GM18519 (cell line): ENCODE results near the gene ZFYVE19.

ENCODE experiments used
- ATAC-seq: cut with Tn5 transposase; IDR thresholded peaks from one replicate; pipeline ENCODE4 v1.9.1; 2021; ENCODE audit warnings: mild to moderate bottlenecking, moderate library complexity; ENCODE audit not compliant: unreplicated experiment, low FRiP score

Gene ZFYVE19

DNA sequence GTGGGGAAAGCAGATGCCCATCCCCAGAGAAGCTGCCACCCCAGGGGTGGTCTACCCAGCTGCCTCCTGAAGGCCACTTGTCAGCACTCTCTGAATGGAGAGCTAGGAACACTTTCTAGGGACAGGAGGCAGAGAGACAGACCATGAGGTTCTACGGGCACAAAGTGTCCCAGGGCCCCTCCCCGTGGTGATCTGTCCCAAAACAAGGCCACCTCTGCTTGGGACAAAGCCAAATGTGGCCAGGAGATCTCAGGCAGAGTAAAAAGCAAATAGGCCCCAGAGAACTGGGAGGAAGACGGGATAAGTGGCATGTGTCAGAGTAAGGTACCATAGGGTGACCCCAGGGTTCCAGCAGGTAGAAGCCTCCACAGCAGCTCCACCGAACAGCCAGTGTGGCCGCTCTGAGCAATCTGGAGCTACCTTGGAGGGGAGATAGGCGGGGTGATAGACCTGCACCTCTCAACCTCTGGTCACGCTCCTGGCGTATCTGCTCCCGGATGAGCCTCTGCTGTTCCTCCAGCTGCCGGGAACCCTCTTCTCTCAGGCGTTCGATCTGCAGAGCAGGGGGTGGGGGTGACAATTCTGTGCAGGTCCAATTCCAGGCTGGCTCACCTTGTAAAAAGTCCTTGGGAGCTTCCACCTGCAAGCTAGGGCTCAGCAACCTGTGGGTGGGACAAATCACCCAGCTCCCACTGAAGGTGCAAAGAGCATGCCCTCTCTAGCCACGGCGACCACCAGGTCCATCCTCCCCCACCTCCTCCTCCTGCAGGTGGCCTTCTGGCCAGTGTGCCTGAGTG is 31.0 kb upstream of the ZFYVE19 start:
- ATAC-seq: no peak

DNA sequence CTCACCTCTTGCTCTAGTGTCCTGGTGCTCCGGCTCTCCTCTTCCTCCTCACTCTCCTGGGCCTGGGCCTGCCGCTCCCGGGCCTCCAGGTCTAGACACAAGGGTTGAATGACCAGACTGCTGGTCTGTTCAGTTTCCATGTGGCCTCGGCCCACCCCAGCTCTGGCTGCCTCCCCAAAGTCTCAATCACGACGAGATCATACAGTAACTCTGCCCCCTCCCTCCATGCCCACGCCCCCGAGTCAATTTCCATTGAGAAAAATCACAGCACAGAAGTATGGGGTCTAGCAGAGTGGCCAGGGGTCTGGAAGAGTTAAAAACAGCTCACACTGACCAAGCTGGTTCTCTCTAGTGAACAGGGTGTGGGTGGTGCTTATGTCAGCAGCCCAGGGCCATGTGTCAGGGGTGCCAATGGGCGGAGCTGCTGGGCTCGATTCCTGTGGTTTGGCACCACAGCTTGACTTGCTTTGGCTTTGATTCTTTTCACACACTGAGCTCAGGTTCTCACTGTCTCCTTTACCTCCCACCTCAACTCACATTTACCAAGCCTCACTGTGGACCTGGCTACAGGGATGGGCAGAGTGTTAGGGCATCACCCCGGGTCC is 30.2 kb upstream of the ZFYVE19 start:
- no peak for ATAC-seq

DNA sequence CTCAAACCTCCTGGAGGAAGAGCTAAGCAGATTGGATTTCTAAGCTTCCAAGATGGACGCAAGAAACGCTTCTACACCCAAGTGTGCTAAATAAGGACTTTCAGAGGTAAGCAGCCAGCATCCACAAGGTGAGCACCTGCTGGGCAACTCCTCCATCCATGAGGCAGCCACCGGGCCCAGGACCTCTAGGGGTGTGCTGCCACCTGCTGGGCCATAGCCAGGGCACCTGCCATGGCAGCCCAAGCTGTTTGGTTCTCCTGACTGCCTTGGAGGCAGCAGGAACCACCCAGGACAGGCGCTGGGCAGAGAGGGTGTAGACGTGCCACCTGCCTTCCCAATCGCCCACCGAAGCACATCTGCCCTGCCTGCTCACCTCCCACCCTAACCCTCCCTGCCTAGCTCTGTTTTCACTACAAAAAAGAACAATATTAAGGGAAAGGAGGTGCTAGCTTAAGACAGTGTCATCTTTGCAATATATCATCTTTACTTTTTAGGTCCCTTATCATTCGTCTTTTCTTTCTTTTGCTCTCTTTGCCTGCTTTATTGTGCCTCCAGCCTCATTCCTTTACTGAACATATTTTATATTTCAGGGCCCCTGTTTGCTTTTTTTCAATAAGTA is 24.2 kb upstream of the ZFYVE19 start:
- ATAC-seq: no peak

DNA sequence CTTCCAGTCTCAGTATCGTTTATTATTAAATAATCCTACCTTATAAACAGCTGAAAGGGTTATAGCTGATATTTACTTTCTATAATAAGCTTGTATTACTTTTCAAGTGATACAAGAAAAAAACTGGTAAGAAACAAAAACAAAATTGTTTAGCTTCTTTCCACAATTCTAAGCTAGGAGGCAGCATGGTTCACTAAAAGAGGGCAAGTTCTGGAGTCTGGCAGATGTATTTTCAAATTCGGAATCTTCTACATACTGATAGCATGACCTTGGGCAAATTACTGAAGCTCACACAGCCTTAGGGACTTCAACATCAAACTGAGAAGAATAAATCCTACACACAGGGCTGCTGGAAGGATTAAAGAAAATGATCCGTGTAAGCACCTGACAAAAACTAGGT is 21.7 kb upstream of the ZFYVE19 start:
- no peak for ATAC-seq

DNA sequence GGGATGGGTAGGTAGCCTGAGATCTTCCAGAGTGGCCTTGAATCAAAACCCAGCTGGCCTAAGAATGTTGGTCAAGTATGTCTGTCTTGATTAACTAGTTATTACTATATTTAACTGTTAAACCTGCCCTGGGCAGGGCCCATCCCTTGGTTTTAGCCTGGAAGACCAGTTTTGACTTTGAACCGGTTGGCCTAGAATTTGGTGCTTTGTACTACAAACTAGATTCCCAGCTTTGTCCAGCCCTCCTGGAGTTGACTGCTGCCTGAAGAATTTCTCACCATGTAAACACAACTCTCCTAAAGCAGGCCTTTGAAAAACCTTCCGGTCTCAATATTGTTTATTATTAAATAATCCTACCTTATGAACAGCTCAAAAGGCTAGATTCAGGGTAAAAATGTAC is 21.1 kb upstream of the ZFYVE19 start:
- no peak for ATAC-seq

DNA sequence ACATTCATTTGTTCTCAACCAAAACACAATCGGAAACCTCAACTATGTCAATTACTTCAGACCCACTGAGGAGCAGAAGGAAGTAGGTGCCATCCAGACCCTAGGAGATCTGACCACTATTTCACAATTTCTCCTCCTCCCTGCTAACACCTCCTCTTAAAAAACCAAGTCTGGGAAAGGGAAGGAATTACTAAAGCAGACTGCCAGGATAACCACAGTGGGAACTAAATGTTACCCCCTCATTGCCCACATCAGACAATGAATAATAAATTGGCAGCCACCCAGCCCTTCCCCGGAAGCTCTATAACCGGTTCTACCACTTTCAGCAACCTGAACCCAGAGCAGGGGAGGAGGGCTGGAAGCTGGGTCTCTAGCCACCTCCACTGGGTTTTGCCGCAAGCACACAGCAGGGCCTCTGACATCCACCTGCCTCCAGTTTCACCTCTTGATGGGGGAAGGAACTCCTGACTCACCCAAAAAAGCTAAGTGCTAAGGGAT is 19.5 kb upstream of the ZFYVE19 start:
- no peak for ATAC-seq

DNA sequence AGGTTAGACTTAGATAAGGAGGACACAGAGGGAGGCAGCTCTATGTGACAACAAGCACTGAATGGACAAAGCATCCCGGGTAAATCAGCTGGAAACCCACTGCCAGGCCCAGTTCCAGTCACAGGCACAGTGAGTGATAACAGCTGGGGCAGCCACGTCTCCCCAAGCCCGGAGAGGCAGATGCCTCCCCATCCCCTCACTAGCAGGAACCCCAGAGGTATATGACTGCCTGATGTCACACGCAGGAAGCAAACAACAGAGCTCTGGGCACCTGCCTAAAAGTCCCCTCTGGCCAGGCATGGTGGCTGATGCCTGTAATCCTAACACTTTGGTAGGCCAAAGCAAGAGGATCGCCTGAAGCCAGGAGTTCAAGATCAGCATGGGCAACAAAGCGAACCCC is 18.9 kb upstream of the ZFYVE19 start:
- no peak for ATAC-seq

DNA sequence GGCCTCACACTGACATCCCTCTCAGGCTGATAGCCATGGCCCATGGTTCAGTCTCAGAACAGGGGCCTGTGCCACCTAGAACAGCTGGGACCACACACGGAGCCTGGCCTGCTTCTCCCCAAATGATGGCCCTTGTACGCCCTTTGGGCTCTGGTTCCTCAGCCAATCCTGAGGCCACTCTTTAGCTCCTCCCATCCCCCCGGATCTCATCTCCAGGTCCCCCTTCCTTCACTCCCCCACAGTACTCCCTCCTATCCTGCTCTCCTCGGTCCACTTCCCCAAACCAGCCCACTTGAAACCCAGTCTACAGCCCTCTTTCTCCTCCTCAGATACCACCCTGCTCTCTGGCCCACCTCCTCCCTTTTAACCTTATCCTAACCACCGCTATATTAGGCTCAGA is 17.8 kb upstream of the ZFYVE19 start:
- no peak for ATAC-seq

DNA sequence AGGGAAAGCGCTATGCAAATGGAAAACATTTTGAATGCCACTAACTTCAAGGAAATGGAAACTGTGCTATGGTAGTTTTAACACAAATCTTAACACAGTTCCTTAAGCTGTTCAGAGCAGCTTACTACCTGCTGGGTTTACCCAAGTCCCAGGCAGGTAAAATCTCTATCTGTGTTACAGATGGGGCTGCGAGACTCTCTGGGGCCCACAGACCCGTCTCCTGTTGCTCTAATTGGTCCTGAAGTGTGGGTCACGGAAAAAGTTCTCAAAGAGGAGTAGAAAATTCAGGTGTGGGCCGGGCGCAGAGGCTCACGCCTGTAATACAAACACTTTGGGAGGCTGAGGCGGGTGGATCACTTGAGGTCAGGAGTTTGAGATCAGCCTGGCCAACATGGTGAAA is 16.9 kb upstream of the ZFYVE19 start:
- no peak for ATAC-seq

DNA sequence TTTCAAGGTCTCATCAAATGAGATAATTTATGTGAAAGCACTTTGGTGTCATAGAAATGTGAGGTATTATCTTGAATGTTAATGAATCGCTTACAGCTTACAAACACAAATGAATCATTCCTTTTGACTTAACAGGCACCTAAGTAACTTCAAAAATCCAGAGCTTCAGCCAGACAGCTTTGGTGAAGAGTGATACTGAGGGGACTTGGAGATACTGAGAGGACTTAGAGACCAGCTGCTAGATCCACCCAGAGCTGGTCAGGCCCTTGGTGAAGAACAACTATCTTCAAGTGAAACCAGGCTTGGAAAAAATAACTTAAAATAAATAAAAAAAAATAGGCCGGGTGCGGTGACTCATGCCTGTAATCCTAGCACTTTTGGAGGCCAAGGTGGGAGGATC is 16.2 kb upstream of the ZFYVE19 start:
- ATAC-seq: no peak

DNA sequence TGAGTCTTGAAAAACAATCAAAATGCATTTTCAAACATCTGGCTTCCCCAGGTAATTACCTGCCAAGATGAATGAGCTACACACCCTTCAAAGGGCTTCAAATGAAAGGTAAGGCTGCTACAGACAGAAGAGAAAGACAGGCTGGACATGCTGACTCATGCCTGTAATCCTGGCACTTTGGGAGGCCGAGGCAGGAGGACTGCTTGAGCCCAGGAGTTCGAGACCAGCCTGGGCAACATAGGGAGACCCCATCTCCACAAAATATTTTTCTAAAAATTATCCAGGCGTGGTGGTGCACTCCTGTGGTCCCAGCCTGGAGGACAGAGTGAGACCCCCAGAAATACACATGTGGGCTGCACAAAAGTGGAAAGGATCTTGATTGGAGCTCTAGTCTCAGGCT is 14.5 kb upstream of the ZFYVE19 start:
- ATAC-seq: no peak

DNA sequence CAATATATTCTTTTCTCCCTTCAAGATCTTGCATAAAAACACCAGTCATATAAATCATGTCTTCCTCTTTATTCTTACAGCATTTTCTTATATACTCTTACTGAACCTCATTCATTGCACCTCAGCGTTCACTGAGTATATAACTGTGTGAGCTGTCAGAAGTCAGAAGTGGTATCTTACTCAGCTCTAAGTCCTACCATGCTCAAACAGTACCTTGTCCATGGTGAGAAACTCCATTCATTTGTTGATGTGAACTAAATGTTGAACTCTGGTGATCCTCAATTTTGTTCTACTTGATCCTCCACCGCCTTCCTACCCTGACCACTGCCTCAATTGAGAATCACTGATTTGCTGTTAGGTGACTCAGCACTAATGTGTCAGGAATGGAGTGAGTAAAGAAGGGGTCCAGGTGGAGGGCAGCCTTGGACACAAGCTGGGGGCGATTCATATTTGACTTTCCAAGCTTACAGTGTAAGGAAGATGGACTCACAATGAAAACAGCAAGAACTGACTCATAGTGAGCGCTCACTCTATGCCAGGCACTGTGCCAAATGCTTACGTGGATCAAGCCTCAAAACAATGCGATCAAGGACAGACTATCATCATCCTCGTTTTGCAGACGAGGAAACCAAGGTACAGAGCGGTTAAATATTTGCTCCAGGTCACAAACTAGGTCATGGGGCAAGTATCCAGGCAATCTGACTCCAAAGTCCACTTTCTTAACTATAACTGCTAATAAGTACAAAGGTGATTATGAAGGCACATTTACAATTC is 13.5 kb upstream of the ZFYVE19 start:
- no peak for ATAC-seq

DNA sequence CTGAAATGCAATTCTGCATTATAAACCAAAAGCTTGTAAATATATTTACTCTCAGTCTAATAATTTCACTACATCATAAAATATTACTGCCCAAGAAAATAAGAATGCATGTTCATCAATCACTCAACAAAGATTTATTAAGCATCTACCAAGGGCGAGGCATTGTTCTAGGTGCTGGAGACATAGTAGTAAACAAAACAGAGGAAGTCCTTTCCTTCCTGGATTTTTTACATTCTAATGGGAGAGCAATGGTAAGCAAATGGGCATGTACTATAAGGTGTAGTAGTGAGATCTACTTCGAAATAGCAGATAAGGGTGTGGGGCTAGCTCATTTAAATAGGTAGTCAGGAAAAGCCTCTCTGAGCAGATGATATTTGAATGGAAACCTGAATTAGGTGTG is 10.8 kb upstream of the ZFYVE19 start:
- ATAC-seq: no peak

DNA sequence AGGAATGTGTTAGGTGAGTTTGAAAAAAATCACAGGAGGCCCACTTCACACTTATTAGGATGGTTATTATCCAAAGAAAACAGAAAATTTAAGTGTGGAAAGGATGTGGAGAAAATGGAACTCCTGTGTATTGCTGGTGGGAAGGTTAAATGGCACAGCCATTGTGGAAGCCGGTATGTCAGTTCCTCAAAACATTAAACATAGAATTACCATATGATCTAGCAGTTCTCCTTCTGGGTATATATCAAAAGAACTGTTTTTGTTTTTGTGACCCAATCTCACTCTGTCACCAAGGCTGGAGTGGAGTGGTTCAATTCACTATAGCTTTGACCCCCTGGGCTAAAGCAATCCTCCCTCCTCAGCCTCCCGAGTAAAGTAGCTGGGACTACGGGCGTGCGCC is 10.4 kb upstream of the ZFYVE19 start:
- ATAC-seq: no peak

DNA sequence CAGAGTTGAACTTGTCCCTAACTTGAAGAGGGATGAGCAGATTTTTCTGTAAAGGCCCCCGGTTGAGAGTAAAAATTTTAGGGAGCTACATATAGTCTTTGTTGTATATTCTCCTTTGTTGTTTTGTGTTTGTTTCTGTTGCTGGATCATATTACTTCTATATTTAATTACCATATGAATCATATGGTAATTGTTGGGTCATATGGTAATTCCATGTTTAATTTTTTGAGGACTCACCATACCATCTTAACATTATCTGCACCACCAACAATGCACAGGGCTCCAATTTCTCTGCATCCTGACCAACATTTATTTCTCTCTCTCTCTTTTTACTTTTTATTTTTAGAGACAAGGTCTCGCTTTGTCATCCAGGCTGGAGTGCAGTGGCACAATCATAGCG is 7.4 kb upstream of the ZFYVE19 start:
- no peak for ATAC-seq

DNA sequence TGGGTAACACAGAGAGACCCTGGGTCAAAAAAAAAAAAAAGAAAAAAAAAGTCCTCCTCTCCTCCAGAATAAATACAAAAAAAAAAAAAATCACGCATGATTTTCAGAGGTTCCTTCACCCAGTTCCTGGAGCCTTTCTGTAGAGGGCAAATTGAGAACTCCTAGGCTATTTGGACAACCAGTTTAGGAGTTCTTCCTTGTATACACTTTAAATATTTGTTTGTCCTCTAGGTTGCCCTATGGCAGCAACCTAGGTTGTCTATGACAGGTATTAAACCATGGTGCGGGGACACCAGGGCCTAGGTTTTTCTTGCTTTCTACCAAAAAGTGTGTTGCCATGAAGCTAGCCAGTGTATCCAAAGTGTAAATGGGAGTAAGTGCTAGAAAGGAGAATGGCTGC is 3.8 kb upstream of the ZFYVE19 start:
- ATAC-seq: no peak

DNA sequence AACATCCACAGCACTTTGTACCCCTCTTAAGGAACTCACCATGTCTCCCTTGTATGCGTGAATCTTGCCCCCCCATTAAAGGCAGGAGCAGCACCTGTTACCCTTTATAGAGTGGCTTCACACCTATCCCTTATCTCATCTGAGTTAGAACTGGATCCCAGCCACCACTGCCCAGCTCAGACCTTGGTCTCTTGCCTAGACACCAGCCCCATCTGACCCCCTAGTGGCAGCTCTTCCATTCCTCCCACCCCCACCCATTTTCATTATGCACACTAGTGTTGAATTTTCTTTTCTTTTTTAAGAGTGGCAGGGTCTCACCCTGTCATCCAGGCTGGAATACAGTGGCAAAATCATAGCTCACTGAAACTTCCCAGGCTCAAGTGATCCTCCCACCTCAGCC is 3.2 kb upstream of the ZFYVE19 start:
- ATAC-seq: no peak

DNA sequence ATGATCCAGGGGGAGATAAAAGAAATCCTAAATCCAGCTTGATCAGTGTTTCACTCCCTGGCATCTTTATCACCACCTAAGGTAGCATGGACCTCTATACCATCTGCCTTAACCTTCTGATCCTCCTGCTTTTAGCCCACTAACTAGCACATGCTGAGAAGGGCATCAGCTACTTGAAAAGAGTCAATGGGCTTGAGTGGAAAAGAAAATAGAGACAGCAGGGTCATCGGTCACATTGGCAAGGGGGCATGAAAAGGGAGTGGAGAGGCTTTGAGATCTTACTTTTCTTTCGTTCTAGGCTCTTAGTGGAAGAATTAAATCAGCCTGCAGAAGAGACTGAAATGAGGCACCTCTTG is 239 bp upstream of the ZFYVE19 start:
- ATAC-seq: no peak

DNA sequence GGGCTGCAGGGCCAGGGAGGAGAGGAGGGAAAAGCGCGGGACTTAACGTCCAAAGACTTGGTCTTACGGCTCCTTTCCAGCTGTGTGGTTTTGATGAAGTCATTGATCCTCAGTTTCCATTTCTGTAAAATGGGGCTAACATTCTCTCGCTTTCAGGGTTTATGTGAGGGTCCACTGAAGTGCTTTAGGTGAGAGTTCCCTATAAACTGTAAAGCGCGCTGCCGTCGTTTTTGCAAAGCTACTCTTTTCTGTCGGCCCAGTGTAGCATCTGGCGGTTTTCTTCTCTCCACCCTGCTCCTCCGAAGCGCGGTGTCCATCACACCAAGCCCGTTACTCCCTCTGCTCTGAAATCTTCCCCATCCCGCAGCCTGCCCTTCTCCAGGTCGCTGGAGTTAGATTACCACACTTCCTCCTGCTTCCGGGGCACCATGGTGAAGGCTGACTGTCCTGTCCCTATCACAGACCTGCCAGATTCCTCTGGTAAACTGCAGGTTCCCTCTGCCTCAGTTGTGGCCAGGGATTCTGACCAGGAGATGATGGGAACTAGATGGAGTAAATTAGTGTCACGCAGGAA is 1.1 kb downstream of the ZFYVE19 start:
- no peak for ATAC-seq

DNA sequence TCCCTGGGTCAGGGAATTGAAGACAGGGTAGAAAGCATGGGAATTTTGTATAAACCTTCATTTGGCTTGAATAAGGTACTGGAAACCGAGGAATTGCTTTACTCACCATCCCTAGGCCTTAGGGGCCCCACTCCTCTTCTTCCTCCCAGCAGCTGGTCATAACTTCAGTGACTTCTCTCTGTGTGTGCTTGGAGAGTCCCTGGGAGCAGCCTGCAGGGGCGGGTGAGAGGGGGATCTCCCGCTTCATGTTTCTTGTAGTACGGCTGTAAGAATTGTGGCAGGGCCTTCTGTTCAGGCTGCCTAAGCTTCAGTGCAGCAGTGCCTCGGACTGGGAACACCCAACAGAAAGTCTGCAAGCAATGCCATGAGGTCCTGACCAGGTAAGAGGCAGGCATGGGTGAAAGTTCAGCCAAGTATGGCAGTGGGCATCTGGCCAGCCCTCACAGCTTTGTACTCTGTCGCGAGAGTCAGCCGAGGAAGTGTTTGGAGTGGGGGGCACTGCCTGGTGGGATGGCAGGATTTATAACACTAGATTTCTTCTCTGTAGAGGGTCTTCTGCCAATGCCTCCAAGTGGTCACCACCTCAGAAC is 2.1 kb downstream of the ZFYVE19 start:
- no peak for ATAC-seq
